Tongue (tissue), 2 donors: ENCODE data around the gene RNF157. TPM values are rescaled to one million over a fixed set of nuclear protein-coding genes. Genes with fewer than 3 reads are reported as not detected.
"Not testable (repeated sequence)": the region's sequence is repeated elsewhere in the genome, so short reads cannot be mapped to it uniquely, and the experiment has no call there.

Source experiments
- DNase-seq: peaks from one replicate; pipeline ENCODE4 v3.0.0-alpha.2; 2015
- total RNA-seq: library from RNA; depleted of rRNA; stranded (reverse); fragments of >200 nt; gene quantifications from one replicate; pipeline ENCODE4 v1.2.3, GENCODE V29; 2014

RNF157 gene
- total RNA-seq, 1 donor from 2014 or later, result 6.7 TPM

GRCh38 chr17:76270770-76271668 lies 30.7 kb upstream of the RNF157 start:
- DNase-seq, result no peak

- DNase-seq, result no peak
These were observed 29.9 kb upstream of the RNF157 start for GRCh38 chr17:76270127-76270592.

GRCh38 chr17:76268991-76269981 lies 29.0 kb upstream of the RNF157 start:
- DNase-seq, result no peak

DNA sequence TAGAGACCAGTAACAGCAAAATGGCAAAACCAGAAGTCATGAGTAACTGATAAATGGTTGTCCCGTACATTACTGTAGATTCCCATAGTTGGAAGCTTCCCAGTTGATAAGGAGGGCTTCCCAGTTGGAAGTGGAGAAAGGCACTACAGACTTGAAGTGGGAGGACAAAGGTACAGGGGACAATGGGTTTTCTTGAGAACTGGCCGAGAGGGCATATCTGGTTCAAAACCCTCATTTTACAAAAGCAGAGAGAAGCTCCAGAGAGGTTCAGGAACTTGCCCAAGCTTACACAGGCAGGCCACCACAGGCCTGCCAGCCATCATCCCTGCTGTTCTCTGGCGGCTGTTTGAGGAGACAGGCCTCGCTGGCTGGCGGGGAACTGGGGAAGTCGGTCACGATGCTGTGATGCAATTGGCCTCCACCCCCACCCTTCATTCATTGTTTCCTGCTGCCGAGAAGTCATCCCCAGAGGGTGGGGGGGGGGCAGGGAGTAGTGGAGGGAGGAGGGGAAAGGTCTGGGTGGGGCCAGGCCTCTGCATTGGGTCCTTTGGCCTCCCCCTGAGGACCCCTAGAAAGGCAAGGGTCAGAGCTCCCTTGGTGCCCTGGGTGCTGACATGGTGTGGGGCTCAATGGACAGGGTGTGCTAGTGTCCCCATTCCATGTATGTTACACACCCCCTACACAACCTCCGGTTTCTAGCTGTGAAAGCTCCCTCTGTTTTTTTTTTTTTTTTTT lies 27.9 kb upstream of the RNF157 start:
- DNase-seq, result peak; percentile 52

GRCh38 chr17:76267581-76268001 lies 27.3 kb upstream of the RNF157 start:
- not testable (repeated sequence) for DNase-seq

DNA sequence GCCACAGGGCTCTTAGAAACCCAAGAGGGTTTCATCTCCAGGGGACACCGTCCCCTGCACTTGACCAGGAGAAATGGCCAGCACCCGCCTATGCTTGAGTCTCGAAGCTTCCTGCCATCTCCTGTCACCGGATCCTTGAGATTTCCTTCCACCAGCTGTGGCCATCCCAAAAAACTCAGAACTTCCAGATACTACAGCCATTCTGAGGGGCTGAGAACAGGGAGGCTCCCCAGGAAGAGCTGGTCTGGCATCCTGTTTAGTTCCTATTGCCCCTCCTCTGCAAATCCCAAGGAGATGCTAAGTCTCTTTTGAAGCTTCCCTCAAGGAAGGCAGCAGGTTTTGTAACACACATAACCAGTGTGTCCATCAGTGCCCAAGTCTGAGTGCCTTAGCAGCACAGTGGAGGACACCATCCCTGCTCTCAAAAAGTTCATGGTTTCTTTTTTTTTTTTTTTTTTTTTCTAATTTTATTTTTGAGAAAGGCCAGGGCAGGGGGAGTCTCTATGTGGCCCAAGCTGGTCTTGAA lies 26.8 kb upstream of the RNF157 start:
- DNase-seq, result no peak

- DNase-seq, result peak; percentile 45
These were observed 26.1 kb upstream of the RNF157 start for GRCh38 chr17:76266244-76266938.

DNA sequence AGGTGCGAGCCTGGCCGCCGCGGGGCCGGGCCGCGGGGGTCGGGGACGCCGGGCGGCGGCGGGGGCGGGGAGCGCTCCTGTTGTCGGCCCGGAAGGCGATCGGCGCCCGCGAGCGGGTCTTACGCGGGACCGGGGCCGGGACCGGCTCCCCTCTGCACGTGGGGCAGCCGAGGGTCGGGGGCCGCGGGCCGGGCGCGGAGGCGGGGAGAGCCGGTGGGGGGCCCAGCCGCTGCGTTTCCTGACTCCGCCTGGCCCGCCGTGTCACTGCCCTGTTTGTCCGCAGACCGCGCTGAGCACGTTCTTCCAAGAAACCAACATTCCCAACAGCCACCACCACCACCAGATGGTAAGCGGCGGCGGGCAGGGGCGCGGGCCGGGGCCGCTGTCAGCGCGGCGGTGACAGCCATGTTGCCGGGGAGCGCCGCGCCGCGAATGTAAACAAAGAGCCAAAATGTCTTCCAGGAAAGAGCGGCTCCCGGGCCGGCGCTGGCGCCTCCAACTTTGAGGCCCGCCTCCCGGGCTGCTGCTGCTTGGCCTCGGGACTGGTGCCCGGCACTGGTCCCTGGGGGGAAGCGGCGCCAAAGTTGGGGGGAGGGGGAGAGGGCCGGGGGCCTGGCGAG lies 25.4 kb upstream of the RNF157 start:
- peak; percentile 74 for DNase-seq

GRCh38 chr17:76264755-76265623 lies 24.7 kb upstream of the RNF157 start, which contains the start of gene UBALD2:
Gene UBALD2, plus strand, starts transcription at chr17:76265348. Its CDS starts 158 bp downstream, at chr17:76265506.
- peak; percentile 99 for DNase-seq

DNA sequence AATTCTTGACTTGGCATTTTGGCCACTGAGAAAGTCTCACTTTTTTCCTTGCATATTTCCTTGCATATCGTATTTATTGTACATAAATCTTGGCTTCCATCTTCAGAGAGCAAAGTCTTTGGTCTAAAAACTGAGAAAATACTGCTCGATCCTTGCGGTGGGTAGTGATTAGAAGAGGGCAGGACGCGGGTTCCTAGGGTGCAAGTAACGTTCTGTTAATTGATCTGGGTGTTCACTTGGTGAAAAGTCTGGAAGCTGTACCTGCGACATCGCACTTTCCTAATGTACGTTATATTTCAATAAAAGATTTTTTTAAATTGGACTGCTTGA lies 24.1 kb upstream of the RNF157 start:
- no peak for DNase-seq

GRCh38 chr17:76263896-76264295 lies 23.6 kb upstream of the RNF157 start:
- no peak for DNase-seq

- peak; percentile 41 for DNase-seq
These were observed 22.5 kb upstream of the RNF157 start for GRCh38 chr17:76262732-76263344.

- DNase-seq, result no peak
These were observed 21.3 kb upstream of the RNF157 start for GRCh38 chr17:76261421-76262215.

DNA sequence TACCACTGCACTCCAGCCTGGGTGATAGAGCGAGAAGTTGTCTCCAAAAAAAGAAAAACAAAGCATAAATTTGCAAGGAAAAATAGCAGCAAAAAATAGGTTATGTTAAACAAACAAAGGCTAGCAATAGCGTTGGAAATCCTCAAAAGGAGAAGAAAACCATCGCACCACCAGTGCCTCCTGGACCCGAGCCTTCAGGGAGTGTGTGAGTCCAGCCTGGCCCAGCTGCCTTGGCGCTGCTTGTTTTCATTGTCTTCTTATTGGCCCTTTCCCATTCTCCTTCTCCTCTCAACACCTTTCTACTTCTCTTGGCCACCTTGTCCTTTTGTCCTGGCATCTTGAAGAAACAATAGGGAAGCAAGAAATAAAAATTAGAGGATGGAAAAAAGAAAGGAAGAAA lies 20.4 kb upstream of the RNF157 start:
- DNase-seq, result no peak

DNA sequence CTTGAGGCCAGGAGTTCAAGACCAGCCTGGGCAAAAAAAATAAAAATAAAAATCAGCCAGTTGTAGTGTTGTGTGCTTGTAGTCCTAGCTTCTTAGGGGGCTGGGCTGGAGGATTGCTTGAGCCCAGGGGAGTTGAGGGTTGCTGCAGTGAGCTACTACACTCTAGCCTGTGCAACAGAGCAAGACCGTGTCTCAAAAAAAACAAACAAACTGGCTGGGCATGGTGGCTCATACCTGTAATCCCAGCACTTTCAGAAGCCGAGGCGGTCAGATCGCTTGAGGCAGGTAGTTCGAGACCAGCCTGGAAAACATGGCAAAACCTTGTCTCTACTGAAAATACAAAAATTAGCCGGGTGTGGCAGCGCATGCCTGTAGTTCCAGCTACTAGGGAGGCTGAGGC lies 19.9 kb upstream of the RNF157 start:
- no peak for DNase-seq

- DNase-seq, result not testable (repeated sequence)
These were observed 16.2 kb upstream of the RNF157 start for GRCh38 chr17:76256430-76257050.

- no peak for DNase-seq
These were observed 15.6 kb upstream of the RNF157 start for GRCh38 chr17:76255801-76256429.
